Choroid plexus epithelial cell (primary cell): ENCODE measurements around the gene SLC38A8.

Experiments
- DNase-seq: peaks from one replicate; pipeline ENCODE4 v3.0.0-alpha.2; 2010; ENCODE audit warnings: low read depth
- H3K4me3 ChIP-seq: 2 replicates; pipeline ENCODE4 v1.5.1; 2011; ENCODE audit warnings: low read depth, mild to moderate bottlenecking, control low read depth, low read length, moderate library complexity
- CTCF ChIP-seq: conservative IDR thresholded peaks from 2 replicates; pipeline ENCODE4 v1.5.1; 2011; ENCODE audit warnings: low read depth, mild to moderate bottlenecking, control low read depth, inconsistent platforms, low read length, moderate library complexity

SLC38A8 gene

GRCh38 chr16:83965444-83966152 is 77.0 kb downstream of the SLC38A8 start:
- no peak for TF ChIP-seq CTCF
- no peak overlapping the region for H3K4me3 ChIP-seq
- no peak for DNase-seq

- no peak for DNase-seq
- no peak overlapping the region for H3K4me3 ChIP-seq
- TF ChIP-seq CTCF, result no peak
Observed at GRCh38 chr16:83964684-83965443, 77.7 kb downstream of the SLC38A8 start.

- H3K4me3 ChIP-seq, result no peak overlapping the region
- no peak for DNase-seq
- TF ChIP-seq CTCF, result no peak
Observed at GRCh38 chr16:83963277-83964119, 79.1 kb downstream of the SLC38A8 start.

GRCh38 chr16:83961591-83961990 is 81.0 kb downstream of the SLC38A8 start:
- no peak overlapping the region for H3K4me3 ChIP-seq
- no peak for DNase-seq
- TF ChIP-seq CTCF, result no peak

- H3K4me3 ChIP-seq, result no peak overlapping the region
- no peak for TF ChIP-seq CTCF
- no peak for DNase-seq
Observed at GRCh38 chr16:83960521-83961249, 81.9 kb downstream of the SLC38A8 start.
